H1 (cell line): ENCODE data around the gene SNX3. TPM values are rescaled to one million over a fixed set of nuclear protein-coding genes. Genes with fewer than 3 reads are reported as not detected.

Experiments
- CTCF ChIA-PET: fragments of 300-600 bp; sonication (Branson Sonifier 250); formaldehyde crosslinking; loops from one replicate; lab custom pipeline; 2021; ENCODE audit not compliant: partially characterized antibody; lab: Charles Lee
- POLR2A ChIA-PET: fragments of 300-600 bp; sonication (Branson Sonifier 250); formaldehyde crosslinking; loops from one replicate; lab custom pipeline; 2021; ENCODE audit warnings: inconsistent platforms; ENCODE audit not compliant: partially characterized antibody; lab: Charles Lee
- DNase-seq, 2 experiments: peaks; one replicate each; pipeline versions ENCODE4 v3.0.0 to v3.0.0-alpha.2; 2010 to 2022; ENCODE audit warnings: low spot score in 2 of 2, low read depth in 1 of 2, mixed read lengths in 1 of 2
- FAIRE-seq: peaks from 2 replicates; lab custom pipeline; 2011; peaks lifted over from hg19 to GRCh38; lab: Jason Lieb, UNC
- H2AFZ ChIP-seq: 2 replicates; pipeline ENCODE4 v1.8.1; 2012; ENCODE audit warnings: low read length, inconsistent platforms
- H2AK5ac ChIP-seq: 2 replicates; pipeline ENCODE4 v1.6.1; 2013; ENCODE audit warnings: low read depth, low read length
- H2BK120ac ChIP-seq: replicated peaks from 2 replicates; pipeline ENCODE3; 2013; ENCODE audit warnings: low read depth, low read length, inconsistent platforms
- H2BK12ac ChIP-seq: 2 replicates; pipeline ENCODE4 v1.6.1; 2013; ENCODE audit warnings: low read depth, low read length
- H2BK15ac ChIP-seq: 2 replicates; pipeline ENCODE4 v1.6.1; 2013; ENCODE audit warnings: low read length
- H2BK20ac ChIP-seq: 2 replicates; pipeline ENCODE4 v1.6.1; 2013; ENCODE audit warnings: low read length
- H2BK5ac ChIP-seq: 2 replicates; pipeline ENCODE4 v1.6.1; 2013; ENCODE audit warnings: low read depth, low read length
- H3K14ac ChIP-seq: 2 replicates; pipeline ENCODE4 v1.6.1; 2013; ENCODE audit warnings: inconsistent platforms; ENCODE audit not compliant: insufficient read length
- H3K18ac ChIP-seq: 2 replicates; pipeline ENCODE4 v1.6.1; 2013; ENCODE audit warnings: low read length; ENCODE audit errors: extremely low read depth
- H3K23ac ChIP-seq: 2 replicates; pipeline ENCODE4 v1.6.1; 2013; ENCODE audit warnings: inconsistent platforms; ENCODE audit not compliant: insufficient read length
- H3K23me2 ChIP-seq: 2 replicates; pipeline ENCODE4 v1.6.1; 2013; ENCODE audit warnings: low read depth, low read length
- H3K27ac ChIP-seq: 2 replicates; pipeline ENCODE4 v1.6.1; 2011; ENCODE audit warnings: low read depth, low read length, inconsistent platforms
- H3K27me3 ChIP-seq, 4 experiments: replicated peaks in 1 of 4; 1 replicate in 1 of 4; 2 replicates in 3 of 4; pipeline versions ENCODE4 v1.6.1 to v1.8.1; 2011 to 2013; ENCODE audit warnings: low read length in 3 of 4, mild to moderate bottlenecking in 3 of 4, inconsistent platforms in 2 of 4, mixed read lengths in 2 of 4, moderate library complexity in 1 of 4; ENCODE audit not compliant: control insufficient read depth in 3 of 4, insufficient read depth in 3 of 4; ENCODE audit errors: extremely low read depth in 1 of 4
- H3K36me3 ChIP-seq, 4 experiments: 2 replicates each; pipeline versions ENCODE4 v1.6.1 to v1.8.1; 2011 to 2013; ENCODE audit warnings: mild to moderate bottlenecking in 4 of 4, low read length in 3 of 4, moderate library complexity in 2 of 4, control low read depth in 1 of 4, inconsistent platforms in 1 of 4; ENCODE audit not compliant: insufficient read depth in 4 of 4, control insufficient read depth in 2 of 4
- H3K4ac ChIP-seq: replicated peaks from 2 replicates; pipeline ENCODE3; 2013; ENCODE audit warnings: low read length, low read depth, mixed read lengths, inconsistent platforms; ENCODE audit not compliant: insufficient read length
- H3K4me1 ChIP-seq, 4 experiments: replicated peaks in 1 of 4; 1 replicate in 1 of 4; 2 replicates in 3 of 4; pipeline versions ENCODE4 v1.6.1 to v1.8.1; 2011 to 2013; ENCODE audit warnings: low read length in 3 of 4, inconsistent platforms in 2 of 4, mixed read lengths in 1 of 4; ENCODE audit not compliant: insufficient read depth in 4 of 4, control insufficient read depth in 3 of 4
- H3K4me2 ChIP-seq, 2 experiments: 2 replicates each; pipeline versions ENCODE4 v1.6.1 to v1.8.1; 2011 to 2013; ENCODE audit warnings: low read depth in 2 of 2, low read length in 2 of 2, control low read depth in 1 of 2, inconsistent platforms in 1 of 2, mild to moderate bottlenecking in 1 of 2; ENCODE audit not compliant: insufficient read depth in 1 of 2
- H3K4me3 ChIP-seq, 4 experiments: fragments of 200-600, 300-600 bp in 1 of 4; sonication (generic), shearing (Covaris generic), sonication (Bioruptor Twin) in 1 of 4; 2 replicates each; pipeline versions ENCODE4 v1.5.1 to v1.8.1; 2011 to 2016; ENCODE audit warnings: low read length in 4 of 4, low read depth in 3 of 4, control low read depth in 2 of 4, inconsistent platforms in 2 of 4, mild to moderate bottlenecking in 2 of 4, mixed read lengths in 1 of 4, moderate library complexity in 1 of 4; ENCODE audit not compliant: insufficient read depth in 2 of 4; ENCODE audit errors: extremely low read depth in 1 of 4
- H3K56ac ChIP-seq: replicated peaks from 2 replicates; pipeline ENCODE3; 2013; ENCODE audit warnings: low read depth, mild to moderate bottlenecking, mixed read lengths, low read length, inconsistent platforms; ENCODE audit not compliant: insufficient read length
- H3K79me1 ChIP-seq: 2 replicates; pipeline ENCODE4 v1.6.1; 2013; ENCODE audit warnings: low read depth, low read length, control low read depth
- H3K79me2 ChIP-seq, 2 experiments: 2 replicates each; pipeline versions ENCODE4 v1.6.1 to v1.8.1; 2012 to 2013; ENCODE audit warnings: low read length in 2 of 2, mild to moderate bottlenecking in 2 of 2, inconsistent platforms in 1 of 2; ENCODE audit not compliant: insufficient read depth in 2 of 2, control insufficient read depth in 1 of 2
- H3K9ac ChIP-seq, 4 experiments: replicated peaks in 1 of 4; 1 replicate in 1 of 4; 2 replicates in 3 of 4; pipeline versions ENCODE4 v1.6.1 to v1.8.1; 2011 to 2013; ENCODE audit warnings: low read depth in 3 of 4, low read length in 3 of 4, control low read depth in 2 of 4, mild to moderate bottlenecking in 2 of 4, moderate library complexity in 2 of 4, inconsistent platforms in 1 of 4; ENCODE audit errors: extremely low read depth in 1 of 4
- H3K9me3 ChIP-seq, 2 experiments: 2 replicates each; pipeline versions ENCODE4 v1.6.1 to v1.8.1; 2012 to 2013; ENCODE audit warnings: mild to moderate bottlenecking in 2 of 2, moderate library complexity in 2 of 2, control low read depth in 1 of 2, inconsistent platforms in 1 of 2, low read depth in 1 of 2, low read length in 1 of 2, mixed read lengths in 1 of 2; ENCODE audit not compliant: insufficient read depth in 2 of 2
- H4K20me1 ChIP-seq, 2 experiments: replicated peaks in 1 of 2; 2 replicates each; pipeline versions ENCODE3 to v1.8.1; 2011 to 2013; ENCODE audit warnings: inconsistent platforms in 2 of 2, low read length in 2 of 2, mild to moderate bottlenecking in 1 of 2; ENCODE audit not compliant: insufficient read depth in 2 of 2, control insufficient read depth in 1 of 2
- H4K5ac ChIP-seq: 2 replicates; pipeline ENCODE4 v1.6.1; 2013; ENCODE audit warnings: low read length, low read depth, mixed read lengths, inconsistent platforms; ENCODE audit not compliant: insufficient read length
- H4K8ac ChIP-seq: 2 replicates; pipeline ENCODE4 v1.8.0; 2013; ENCODE audit warnings: mild to moderate bottlenecking, moderate library complexity, low read length, inconsistent platforms; ENCODE audit not compliant: insufficient read depth; ENCODE audit errors: extremely low read depth
- H4K91ac ChIP-seq: replicated peaks from 2 replicates; pipeline ENCODE3; 2013; ENCODE audit warnings: low read length, mixed read lengths, inconsistent platforms; ENCODE audit not compliant: insufficient read length
- ATF3 ChIP-seq: IDR thresholded peaks from 2 replicates; pipeline ENCODE4 v1.6.1; 2011; ENCODE audit warnings: low read depth, mild to moderate bottlenecking, low read length; ENCODE audit not compliant: insufficient read depth
- CBX8 ChIP-seq: fragments of 300-800, 300-1000 bp; sonication (generic); IDR thresholded peaks from 2 replicates; pipeline ENCODE4 v1.7.1; 2016; ENCODE audit warnings: low read depth, low read length, borderline replicate concordance
- CTCF ChIP-seq, 3 experiments: IDR thresholded peaks; 1 replicate in 2 of 3; 2 replicates in 1 of 3; pipeline versions ENCODE4 v1.5.1 to v1.6.1; 2011; ENCODE audit warnings: low read length in 3 of 3, mild to moderate bottlenecking in 3 of 3, inconsistent platforms in 2 of 3, low read depth in 1 of 3, moderate library complexity in 1 of 3; ENCODE audit not compliant: insufficient read depth in 1 of 3; ENCODE audit errors: control extremely low read depth in 1 of 3
- SIRT6 ChIP-seq: IDR thresholded peaks from one replicate; pipeline ENCODE4 v1.7.1; 2012; ENCODE audit warnings: low read length, inconsistent platforms
- TAF7 ChIP-seq: optimal IDR thresholded peaks from 2 replicates; pipeline ENCODE3; 2011; ENCODE audit warnings: low read depth, mild to moderate bottlenecking, inconsistent platforms, low read length, moderate library complexity, borderline replicate concordance
- WGBS, 2 experiments: shearing (Covaris generic) in 1 of 2; methylation state at CpG; one replicate each; pipeline versions ENCODE4 v1.1.6 to v1.1.7; 2013 to 2015; ENCODE audit warnings: low lambda C conversion rate in 2 of 2, mixed read lengths in 2 of 2, inconsistent platforms in 1 of 2, low coverage in 1 of 2, missing lambda C conversion rate in 1 of 2; ENCODE audit not compliant: insufficient replicate concordance in 2 of 2, insufficient coverage in 1 of 2, insufficient read length in 1 of 2; ENCODE audit errors: extremely low coverage in 1 of 2, missing lambda C conversion rate in 1 of 2; 5-methylcytosine and 5-hydroxymethylcytosine counted together
- polyA plus RNA-seq, 7 experiments: library from polyadenylated mRNA; depleted of rRNA in 3 of 7; stranded (reverse) in 5 of 7; unstranded in 2 of 7; fragments of >200 nt in 5 of 7; fragments of 200-250 nt in 2 of 7; gene quantifications; 1 replicate in 5 of 7; 2 replicates in 1 of 7; 4 replicates in 1 of 7; pipeline versions ENCODE4 v1.2.1 to v1.2.3, GENCODE V29; 2011 to 2013; ENCODE audit warnings: missing spikeins in 2 of 7, mixed read lengths in 2 of 7
- total RNA-seq: library from RNA; stranded (reverse); fragmentation: NEBNext Ultra II Directional; extraction: Animal tissue kit (Norgen Biotek cat#: 25700); gene quantifications from 2 replicates; pipeline ENCODE4 v1.2.1, GENCODE V29; 2021

Gene SNX3
- total and polyA plus RNA-seq, 2 of the 8 experiments (the other 6 are each of a cell fraction or from before 2014, with no cell fraction given) = 72.5 to 150 TPM

GRCh38 chr6:108286366-108286765, 25.5 kb upstream of the SNX3 start:
- Histone ChIP-seq H3K27ac (no peak overlapping the region), H3K9ac (no peak overlapping the region), H3K79me1 (no peaks in the 10 kb centered on the region), H2BK15ac (no peak overlapping the region), H3K4me1 (no peaks in the 10 kb centered on the region), H3K4me3 (no peak overlapping the region), H3K79me2 (no peaks in the 10 kb centered on the region), H3K23ac (no peak overlapping the region), H2BK120ac (no peak overlapping the region), H3K4ac (no peak overlapping the region), H3K4me2 (no peak overlapping the region), H2BK5ac (no peak overlapping the region), H4K91ac (no peak overlapping the region), H4K8ac (no peak overlapping the region), H4K20me1 (no peaks in the 10 kb centered on the region), H3K23me2 (no peaks in the 10 kb centered on the region; the same call in 1 of the 2 replicates), H2BK20ac (no peak overlapping the region), H2BK12ac (no peak overlapping the region), H2AFZ (no peak overlapping the region), H4K5ac (no peak overlapping the region), H3K27me3 (no peaks in the 10 kb centered on the region), H3K18ac (no peak overlapping the region), H2AK5ac (no peak overlapping the region), H3K36me3 (no peaks in the 10 kb centered on the region), H3K56ac (no peak overlapping the region), H3K9me3 (no peaks in the 10 kb centered on the region), H3K14ac (no peak overlapping the region)
- 88% methylated on average over 3 of the region's 4 CpGs; no CpG with 5 or more reads in 1 of the 2 experiments for WGBS, 2 experiments
- DNase-seq (no peak), FAIRE-seq (no peak)
- TF ChIP-seq TAF7 (no peak), SIRT6 (no peak), CTCF (IDR thresholded peaks at IDR 0.05; ENCODE audit: control extremely low read depth in 1 of 3, insufficient read depth in 1 of 3, low read depth in 1 of 3, low read length in 3 of 3) (no peak), ATF3 (no peak), CBX8 (no peak)
- ChIA-PET POLR2A (no interaction called here), CTCF (no interaction called here)
